HG02642 (cell line): Measurements from ENCODE around the gene PRKCA.

Experiments
- ATAC-seq: cut with Tn5 transposase; IDR thresholded peaks from one replicate; pipeline ENCODE4 v1.9.1; 2021; ENCODE audit warnings: mild to moderate bottlenecking; ENCODE audit not compliant: unreplicated experiment, poor library complexity

PRKCA gene

DNA sequence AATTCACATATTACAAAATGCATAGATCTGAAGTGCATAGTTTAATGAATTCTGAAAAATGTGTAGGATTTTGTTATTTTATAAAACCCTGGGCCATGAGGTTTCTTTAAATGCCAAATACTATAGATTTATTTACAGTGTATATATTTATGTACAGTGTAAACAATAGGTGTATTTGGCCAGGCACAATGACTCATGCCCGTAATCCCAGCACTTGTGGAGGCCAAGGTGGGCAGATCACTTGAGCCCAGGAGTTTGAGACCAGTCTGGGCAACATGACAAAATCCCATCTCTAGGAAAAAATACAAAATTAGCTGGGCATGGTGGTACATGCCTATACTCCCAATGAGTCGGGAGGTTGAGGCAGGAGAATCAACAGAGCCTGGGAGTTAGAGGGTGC is 249.4 kb downstream of the PRKCA start:
- no peak for ATAC-seq

DNA sequence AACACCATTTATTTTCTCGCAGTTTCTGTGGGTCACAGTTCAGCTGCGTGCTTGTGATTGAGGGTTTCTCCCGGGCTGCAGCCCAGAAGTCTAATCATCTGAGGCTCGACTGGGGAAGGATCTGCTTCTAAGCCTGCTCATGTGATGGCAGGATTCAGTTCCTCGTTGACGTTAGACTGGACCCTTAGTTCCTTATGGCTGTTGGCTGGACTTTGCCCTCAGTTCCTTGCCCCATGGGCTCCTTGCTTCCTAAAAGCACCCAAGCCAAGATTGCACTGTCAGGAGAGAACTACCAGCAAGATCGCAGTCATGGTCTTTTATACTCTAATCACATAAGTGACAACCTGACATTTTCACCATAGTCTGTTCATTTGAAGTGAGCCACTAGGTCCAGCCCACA is 250.0 kb downstream of the PRKCA start:
- no peak for ATAC-seq

DNA sequence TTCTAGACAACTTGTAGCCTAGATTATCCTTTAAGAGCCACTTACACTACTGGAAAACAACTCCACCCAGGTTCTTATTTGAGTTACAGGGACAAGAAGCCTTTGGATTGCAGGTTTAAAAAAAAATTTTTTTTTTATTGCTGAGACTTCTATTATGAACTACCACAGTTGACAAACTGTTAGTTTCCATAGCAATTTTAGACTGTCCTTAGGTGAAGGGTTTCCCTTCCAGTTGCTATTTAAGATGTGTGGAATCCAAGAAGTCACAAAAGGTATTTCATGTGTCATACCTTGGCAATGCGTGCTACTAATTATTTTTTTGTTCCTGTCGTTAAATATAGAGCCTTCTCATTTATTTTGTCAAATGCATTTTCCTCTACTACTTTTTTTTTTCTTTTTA is 253.2 kb downstream of the PRKCA start:
- ATAC-seq, result no peak

DNA sequence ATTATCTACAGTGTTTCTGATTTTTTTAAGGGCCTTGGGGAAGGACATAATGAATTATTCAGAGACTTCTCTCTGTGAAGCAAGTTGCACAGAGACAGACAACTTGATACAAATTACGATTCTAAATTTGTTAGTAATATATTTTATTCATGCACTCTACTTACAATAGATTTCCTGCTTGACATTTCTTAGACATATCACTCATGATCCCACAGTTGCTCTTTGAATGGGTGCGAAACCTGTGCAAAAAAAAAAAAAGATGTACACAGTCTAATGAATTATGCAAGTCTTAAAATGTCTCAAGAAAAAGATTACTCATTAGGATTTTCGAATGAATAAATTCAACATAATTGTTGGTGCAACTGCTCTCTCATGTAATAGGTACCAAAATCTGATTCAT is 254.8 kb downstream of the PRKCA start:
- no peak for ATAC-seq

DNA sequence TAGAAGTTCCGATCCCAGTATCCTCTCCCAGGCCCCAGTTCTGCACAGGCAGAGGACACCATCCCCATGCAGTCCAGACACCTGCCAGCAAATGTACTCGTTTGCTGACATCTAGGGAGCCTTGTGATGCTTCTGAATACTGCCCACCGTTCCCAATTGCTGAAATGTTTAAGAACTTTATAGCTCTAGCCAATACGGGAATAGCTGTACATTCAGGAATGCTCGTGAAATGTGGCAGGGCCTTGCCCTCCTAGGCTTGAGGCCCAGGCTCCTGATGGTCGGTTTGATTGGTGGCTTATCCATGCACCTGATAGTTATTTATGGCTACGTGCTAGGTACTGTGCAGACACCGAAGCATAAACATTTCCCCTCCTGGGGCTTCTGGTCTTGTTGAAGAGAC is 255.5 kb downstream of the PRKCA start:
- no peak for ATAC-seq

DNA sequence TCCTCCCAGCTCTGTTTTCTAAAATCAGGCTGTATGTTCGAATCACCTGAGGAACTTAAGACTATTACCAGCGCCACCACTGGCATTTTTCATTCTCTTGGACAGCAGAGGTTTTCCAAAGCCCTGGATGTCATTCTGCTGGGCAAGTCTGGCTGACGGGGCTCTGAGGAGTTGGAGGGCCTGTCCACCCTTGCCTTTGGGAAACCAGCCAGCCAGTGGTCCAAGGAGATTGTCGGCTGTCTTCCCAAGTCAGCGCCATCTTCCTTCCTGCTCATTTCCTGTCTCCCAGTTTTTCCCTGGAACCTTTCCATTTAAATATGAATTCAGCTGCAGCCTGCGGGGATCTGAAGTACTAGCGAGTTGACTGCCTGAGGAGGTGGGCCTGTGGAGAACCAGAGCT is 258.3 kb downstream of the PRKCA start:
- no peak for ATAC-seq

DNA sequence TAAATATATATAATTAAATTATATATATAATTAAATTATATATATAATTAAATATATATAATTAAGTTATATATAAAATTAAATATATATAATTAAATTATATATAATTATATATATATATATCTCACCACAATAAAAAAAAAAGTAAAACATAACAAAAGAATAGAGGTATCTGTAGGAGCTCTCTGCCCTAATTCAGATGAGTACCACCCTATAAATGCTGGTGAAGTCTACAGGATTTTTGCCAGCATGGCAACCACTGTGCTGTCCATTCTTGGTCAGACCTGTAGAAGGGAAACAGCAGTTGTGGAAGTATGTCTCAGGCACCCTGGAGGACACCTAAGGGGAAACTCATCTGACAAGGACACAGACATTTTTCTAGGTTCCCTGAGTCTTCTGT is 259.7 kb downstream of the PRKCA start:
- ATAC-seq, result no peak

DNA sequence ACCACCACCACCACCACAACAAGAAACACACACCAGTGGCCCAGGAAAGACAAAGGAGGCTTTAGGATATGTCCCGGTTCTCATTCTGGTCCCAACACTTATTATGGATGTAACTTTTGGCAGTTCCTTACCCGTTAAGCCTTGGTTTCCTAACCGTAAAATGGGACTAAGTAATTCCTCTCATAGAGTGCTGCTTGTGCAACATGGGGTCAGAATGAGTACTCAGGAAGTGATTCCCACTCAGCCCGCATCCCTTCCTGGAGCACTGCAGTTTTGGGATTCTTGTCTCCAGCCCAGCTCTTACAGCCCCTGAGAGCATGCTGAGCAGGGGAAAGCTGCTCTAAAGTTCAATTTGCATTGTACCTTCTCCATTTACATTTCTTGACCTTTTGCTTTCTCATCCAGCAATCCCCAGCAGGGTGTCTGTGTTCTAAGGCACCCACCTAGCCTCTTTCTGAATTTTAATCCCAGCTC is 262.6 kb downstream of the PRKCA start:
- ATAC-seq, result no peak

DNA sequence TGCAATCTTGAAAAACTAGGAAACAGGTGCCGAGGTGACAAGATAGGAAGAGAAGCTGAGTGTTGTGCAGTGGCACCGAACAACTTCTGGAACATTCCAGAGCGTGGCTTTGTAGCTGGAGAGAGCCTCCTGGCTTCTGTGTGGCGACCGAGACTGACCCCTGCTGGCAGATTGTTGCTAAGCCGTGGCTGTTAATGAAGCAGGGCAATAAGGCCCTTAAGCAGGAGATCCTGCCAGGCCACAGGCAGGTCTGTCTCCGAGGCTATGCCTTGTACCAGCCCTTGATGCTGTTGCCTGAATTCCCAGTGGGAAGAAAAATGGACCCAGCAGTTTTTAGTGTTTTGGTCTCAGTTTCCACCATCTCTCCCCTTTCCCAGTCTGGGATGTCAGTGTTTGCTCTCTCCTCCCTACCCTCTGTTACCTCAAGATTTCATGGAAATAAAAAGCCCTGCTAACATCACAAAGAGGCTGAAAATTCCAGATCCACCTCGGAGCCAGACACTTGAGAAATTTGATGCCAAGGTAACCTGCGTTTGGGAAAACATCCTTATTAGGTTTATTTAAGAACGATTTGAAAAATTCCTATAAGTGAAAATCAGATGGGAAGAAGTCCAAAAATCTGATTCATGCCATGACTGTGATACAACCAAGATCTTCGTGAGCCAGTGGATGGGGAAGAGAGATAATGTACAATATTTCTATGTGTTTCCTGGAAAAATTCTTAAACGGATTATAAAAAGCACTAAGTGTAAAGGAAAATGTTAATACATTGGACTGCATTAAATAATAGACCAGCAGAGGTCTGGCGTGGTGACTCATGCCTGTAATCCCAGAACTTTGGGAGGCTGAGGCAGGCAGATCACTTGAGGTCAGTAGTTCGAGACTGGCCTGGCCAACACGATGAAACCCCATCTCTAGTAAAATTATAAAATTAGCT is 265.1 kb downstream of the PRKCA start:
- peak; percentile 79 for ATAC-seq

DNA sequence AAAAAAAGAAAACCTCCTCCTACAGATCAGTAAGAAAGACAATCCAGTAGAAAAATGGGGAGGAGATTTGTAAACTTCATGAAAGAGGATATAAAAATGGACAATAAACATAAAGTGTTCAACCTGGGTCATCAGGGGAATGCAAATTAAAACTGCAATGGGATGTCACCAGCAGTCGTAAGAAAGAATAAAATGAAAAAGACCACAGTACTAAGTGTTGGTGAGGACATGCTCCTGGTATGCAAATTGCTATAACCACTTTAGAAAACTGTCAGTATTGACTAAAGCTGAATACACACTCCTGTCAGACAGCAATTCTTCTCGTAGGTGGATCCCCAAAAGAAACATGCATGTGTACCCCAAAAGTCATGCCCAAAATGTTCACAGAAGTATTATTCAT is 267.2 kb downstream of the PRKCA start:
- ATAC-seq, result no peak

DNA sequence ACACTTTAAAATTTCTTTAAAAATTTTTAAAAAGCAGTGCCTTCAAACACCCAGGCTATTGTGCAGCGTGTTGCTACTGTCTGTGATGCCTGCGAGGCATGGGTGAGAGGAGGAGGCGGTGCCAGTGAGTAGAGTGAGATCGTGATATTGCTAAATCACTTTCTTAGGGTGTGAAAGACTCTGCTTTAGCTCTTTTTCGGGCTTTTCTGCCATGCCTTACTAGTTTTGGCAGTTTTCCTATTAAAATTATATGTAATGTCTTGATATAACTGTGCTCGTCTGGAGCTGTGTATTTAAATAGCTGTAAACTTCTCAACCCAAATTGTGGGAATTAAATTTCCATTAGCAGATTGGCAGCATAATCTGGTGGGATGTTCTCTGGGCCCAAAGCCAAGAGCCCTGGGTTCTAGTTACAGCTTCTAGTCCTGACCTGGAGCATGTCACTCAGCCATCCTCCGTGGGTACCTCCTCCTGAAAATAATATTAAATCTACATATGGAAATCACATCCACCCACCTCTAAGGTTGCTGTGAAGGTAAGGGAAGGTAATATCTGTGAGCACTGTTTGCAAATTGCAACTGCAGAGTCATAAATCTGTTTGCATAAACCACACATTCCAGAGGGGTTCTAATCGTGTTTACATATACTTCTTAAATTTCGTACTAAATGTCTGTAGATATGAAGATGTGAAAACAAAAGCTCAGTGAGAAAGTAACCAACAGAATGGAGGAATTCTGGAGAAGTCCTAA is 268.2 kb downstream of the PRKCA start:
- ATAC-seq, result no peak

DNA sequence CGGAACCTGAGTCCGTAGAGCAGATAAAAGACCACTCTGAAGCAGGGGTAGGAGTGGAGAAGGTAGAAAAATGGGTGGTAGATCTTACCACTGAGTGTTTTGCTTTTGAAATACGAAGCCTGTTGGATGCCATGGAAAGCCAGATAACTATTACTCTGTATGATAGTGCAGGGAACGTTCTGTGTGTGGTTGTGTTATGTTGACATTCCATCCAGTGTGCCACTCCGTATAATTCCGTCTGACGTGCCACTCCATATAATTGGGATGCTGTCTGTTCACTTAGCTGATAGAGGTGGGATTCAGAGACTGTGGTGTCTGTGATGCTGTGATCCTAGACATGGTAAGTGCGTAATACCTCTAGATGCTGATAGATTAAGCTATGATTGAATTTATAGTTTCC is 269.3 kb downstream of the PRKCA start:
- no peak for ATAC-seq

DNA sequence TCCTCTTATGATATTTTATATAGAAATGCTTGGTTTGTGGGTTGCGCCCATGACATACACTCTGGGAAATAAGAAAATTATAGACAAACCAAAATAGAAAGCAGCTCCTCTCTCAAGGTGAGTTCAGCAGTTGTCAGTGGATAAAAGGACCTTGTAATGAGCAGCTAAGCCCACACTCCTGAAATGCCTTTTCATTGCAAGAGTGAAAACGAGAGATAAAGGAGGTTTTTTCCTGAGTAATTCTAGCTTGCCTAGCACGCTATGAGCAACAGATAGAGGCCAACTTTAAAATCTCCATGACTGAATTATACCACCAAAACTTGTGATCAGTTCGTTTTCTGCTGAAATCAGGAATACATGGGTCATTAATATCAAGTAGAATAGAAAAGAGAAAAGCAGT is 270.7 kb downstream of the PRKCA start:
- ATAC-seq, result no peak

DNA sequence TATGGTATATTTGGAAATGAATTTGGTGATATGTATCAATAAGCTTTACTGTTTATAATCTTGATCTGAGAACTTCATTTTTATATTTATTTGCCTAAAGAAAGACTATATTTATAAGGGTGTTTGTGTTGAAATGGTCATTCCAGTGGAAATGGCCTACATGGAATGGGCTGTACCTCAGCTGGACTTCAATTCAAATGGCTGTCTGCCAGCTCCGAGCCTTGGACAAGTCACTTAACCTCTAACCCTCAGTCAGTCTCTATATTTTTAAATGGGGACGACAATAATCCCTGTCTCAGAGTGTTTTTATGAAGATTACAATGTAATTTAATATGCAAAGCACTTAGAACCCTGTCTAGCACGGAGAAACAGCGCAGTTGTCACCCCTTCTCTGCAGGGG is 271.7 kb downstream of the PRKCA start:
- ATAC-seq, result no peak

DNA sequence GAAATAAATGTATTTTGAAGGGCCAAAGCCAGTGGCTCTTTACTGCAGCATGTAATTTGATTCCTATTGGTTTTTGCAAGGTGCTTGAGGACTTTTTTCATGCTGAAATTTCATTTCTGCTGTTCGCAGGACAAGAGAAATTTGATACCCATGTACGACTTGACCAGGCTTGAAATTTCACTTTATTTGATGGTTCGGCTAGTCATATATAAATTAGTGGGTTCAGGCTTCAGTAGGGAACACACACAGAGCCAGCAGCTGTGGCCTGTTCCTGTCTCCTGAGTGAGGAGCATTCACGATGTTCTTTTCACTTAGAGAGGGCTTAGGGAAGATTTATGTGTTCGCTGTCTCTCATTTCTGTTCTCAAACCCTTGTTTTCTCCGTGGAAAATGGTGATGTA is 274.1 kb downstream of the PRKCA start:
- ATAC-seq, result no peak

DNA sequence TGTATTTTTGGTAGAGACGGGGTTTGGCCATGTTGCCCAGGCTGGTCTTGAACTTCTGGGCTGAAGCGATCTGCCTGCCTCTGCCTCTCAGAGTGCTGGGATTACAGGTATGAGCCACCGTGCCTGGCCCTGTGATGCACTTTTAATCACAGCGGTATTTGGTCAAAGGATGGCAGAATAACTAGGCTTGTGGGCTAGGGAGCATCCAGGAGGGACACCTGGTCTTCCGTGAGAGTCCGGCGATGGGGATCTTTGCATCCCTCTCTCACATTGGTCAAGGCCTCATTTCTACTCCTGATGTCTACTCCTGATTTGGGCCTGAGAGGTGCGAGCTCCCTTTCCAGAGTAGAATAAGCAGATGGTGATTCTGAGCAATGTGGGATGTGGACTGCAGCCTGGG is 274.6 kb downstream of the PRKCA start:
- no peak for ATAC-seq

DNA sequence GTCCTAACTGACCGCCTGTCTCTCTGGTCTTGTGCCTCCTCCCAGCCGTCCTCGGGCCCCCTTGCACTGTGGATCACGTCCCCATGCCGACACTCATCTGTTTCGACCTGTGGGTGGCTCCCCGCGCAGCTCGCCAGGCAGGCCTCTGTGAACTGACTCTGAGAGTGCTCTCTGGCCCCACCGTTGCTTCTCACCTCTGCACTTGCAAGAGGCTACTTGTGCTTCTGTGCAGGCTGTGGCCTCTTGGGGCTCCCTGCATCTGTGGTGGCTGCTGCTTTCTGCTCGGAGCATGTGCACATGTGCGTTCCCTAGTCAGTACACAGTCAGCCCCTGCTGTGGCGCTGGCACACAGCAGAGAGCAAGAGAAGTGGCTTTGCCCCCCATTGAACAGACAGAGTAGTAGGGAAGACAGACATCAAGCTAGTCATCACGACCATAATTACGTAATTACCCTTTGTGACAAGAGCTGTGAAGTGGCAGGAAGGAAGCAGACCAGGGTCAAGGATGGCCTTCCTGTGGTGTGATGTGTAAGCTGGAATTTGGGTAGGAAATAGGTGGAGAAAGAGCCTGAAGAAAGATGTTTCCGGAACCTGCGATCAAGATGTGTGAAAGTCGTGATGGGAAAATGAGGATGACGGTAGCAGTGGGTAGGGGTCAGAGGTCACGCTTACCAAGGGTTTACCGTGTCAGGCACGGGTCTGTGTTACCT is 276.5 kb downstream of the PRKCA start:
- no peak for ATAC-seq

DNA sequence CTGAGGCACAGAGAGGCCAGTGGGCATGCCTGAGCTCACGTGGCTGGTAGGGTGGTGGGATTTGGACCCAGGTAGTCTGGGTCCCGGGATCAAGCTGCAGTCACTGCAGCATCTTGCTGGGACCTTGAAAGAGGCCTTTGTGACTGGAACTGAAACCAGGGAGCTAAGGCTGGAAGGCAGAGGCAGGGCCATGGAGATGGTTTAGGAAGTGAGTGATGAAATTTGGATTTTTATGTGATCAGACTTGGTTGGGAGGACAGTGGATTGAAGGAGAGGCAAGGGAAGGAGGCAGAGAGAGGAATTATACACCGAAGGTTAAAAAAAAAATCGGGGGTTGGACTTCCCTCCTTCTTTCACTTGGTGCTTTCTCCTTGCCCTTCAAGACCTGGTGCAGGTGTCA is 277.1 kb downstream of the PRKCA start:
- no peak for ATAC-seq

DNA sequence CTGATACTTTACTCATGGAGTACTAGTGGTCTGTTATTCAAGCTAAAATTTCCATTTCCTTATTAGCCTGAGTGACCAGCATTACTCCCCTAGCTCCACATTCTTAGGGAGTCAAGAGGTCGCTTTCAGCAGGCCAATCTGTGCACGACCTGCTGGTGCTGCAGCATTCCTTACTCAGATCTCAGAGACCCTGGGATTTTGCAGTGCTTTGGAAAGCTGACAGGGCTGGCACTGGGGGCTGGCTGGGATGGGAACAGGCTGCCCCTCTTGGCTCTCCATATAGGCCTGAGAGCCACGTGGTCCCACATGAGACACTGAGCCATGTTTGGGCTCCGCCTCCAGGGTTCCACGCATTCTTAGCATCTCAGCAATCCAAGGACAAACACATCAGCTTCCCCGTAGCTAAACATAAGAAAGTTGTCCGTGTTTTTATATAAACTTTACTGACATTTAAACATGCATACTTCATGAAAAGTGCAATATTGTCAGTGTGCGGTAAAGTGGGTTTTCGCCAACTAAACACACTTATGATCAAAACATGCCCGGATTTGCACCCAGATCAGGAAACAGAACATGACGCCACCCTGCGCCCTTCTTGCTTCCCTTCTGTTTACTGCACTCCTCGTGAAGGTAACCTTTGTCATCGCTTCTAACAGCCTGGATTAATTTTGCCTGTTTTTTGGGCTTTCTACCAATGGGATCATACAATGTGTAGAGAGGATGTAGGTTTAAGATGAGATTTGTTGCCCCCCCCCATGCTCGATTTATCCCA is 278.0 kb downstream of the PRKCA start:
- no peak for ATAC-seq

DNA sequence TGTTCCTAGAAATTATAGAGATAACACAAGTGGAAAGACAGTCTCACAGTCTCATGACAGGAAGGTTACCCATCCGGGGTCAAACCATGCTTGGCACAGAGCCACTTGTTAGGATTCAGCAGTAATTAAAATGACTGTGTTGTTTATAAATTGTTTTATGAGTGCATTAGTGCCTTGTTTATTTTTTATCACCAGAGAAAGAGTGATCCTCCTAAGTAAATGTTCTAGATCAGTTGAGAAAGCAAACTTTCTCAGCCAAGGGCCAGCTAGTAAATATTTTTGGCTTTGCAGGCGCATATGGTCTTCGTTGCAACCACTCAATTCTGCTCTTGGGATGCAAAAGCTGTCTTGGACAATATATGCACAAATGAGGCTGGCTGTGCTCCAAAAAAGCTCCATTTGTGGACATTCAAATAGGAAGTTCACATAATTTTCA is 278.6 kb downstream of the PRKCA start:
- ATAC-seq, result no peak
